ENCODE data around the gene AFF4. TPM values are rescaled to one million over a fixed set of nuclear protein-coding genes. Genes with fewer than 3 reads are reported as not detected.

The AFF4 gene
- total RNA-seq, 2 donors from 2014 or later: 69.2 to 74.6 TPM

- H3K4me1 Mint-ChIP-seq: peaks cover 10% of the 10 kb centered on the region
- no peak for ATAC-seq
- peaks cover 48% of the 10 kb centered on the region for H3K27me3 Mint-ChIP-seq
- no peak overlapping the region for H3K27ac Mint-ChIP-seq
- H3K4me3 Mint-ChIP-seq: peak overlapping the region; percentile 86
- H3K36me3 Mint-ChIP-seq (ENCODE audit: low read depth): peaks cover 4% of the 10 kb centered on the region
- H3K9me3 ChIP-seq (ENCODE audit: control insufficient read depth, low read length, poor library complexity, severe bottlenecking): no peaks in the 10 kb centered on the region
- DNase-seq: no peak
Observed at GRCh38 chr5:132831095-132831860, 132.2 kb downstream of the AFF4 start.

DNA sequence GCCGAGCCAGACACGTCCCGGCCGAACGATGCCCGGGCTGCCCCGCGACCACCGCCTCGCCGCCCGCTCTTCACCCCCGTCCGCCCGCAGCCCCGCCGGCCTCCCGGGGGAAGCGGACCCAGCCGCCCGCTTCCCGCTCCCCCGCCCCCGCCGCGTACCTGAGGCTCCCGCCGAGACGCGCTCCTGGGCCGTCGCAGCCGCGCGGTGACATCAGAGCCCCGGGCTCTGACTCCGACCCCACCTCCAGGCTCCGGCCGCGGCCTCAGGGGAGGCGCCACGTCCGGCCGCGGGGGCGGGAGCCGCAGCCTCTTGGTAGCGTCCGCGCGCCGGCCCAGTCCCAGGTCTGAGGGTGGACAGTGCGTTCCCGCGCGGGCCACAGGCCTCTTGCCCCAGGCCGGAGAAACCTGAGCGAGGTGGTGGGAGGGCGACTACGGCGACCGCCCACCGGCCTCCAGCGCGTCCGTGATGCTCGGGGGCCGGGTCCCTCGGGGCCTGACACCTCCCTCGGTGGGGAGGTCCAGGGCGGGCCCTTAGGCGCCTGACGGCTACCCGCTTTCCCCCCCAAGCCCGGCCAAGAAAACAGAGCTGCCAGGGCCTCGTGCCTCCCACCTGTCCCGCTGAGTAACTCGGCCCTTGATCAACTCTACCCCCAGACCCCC lies 132.9 kb downstream of the AFF4 start, which contains the start of gene SHROOM1:
Gene SHROOM1 (minus strand): TSS at position 212 of the 659 bp plus-strand sequence. CDS start 4,507 bp downstream, outside the sequence.
- H3K27ac Mint-ChIP-seq: no peak within 1 kb of the TSS

DNA sequence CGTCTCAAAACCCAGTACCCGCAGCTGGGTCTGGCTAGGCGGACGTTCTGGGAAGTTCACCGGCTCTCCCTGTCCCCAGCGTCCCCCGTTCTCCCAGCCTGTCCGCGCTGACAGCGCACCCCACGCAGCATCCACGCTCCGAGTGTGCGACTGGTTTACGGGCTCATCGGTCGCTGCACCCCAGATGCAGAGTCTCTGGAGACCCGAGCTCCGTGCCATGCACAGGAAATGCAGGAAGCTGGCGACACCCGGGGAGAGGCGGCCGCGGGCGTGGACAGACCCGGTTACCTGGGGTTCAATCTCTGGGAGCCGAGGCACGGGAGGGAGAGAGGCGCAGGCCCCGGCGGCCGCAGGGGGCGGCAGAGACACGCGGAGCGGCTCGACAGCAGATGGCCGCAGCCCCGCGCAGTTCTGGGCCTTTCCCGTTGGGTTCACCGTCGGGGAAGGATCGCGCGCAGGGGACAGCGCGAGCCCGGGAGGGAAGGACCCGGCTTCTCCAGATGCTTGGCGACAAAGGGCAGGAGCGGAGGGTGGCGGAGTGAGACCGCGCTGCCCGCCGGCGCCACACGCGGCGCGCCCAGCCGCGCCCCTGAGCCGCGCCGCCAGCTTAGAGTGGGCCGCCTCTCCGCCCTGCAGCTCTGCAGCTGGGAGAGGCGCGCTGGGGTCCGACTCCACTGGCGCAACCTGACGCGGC lies 133.5 kb downstream of the AFF4 start:
- peak; percentile 93 for ATAC-seq
- H3K27ac Mint-ChIP-seq: no peak overlapping the region

More for the DNA sequence above, 132.9 kb downstream of the AFF4 start, which contains the start of gene SHROOM1:
- Mint-ChIP-seq H3K4me1 (peaks cover 14% of the 10 kb centered on the region), H3K4me3 (peak within 1 kb of the TSS; percentile 89), H3K27me3 (peaks cover 53% of the 10 kb centered on the region), H3K36me3 (ENCODE audit: low read depth) (peaks cover 4% of the 10 kb centered on the region)
- ATAC-seq: peak; percentile 32
- no peak for DNase-seq
- H3K9me3 ChIP-seq (ENCODE audit: control insufficient read depth, low read length, poor library complexity, severe bottlenecking): no peaks in the 10 kb centered on the region

GRCh38 chr5:132828846-132829494 lies 134.5 kb downstream of the AFF4 start:
- H3K4me1 Mint-ChIP-seq: peaks cover 16% of the 10 kb centered on the region
- peaks cover 4% of the 10 kb centered on the region for H3K36me3 Mint-ChIP-seq (ENCODE audit: low read depth)
- ATAC-seq: no peak
- peak overlapping the region; percentile 89 for H3K4me3 Mint-ChIP-seq
- H3K9me3 ChIP-seq (ENCODE audit: control insufficient read depth, low read length, poor library complexity, severe bottlenecking): no peaks in the 10 kb centered on the region
- no peak for DNase-seq
- H3K27ac Mint-ChIP-seq: no peak overlapping the region
- peaks cover 49% of the 10 kb centered on the region for H3K27me3 Mint-ChIP-seq

More for the DNA sequence above, 133.5 kb downstream of the AFF4 start:
- peak; percentile 55 to 65 (median 61) for DNase-seq
- peaks cover 16% of the 10 kb centered on the region for H3K4me1 Mint-ChIP-seq
- peaks cover 53% of the 10 kb centered on the region for H3K27me3 Mint-ChIP-seq
- H3K4me3 Mint-ChIP-seq: peak overlapping the region; percentile 89
- no peaks in the 10 kb centered on the region for H3K9me3 ChIP-seq (ENCODE audit: control insufficient read depth, low read length, poor library complexity, severe bottlenecking)
- peaks cover 4% of the 10 kb centered on the region for H3K36me3 Mint-ChIP-seq (ENCODE audit: low read depth)

DNA sequence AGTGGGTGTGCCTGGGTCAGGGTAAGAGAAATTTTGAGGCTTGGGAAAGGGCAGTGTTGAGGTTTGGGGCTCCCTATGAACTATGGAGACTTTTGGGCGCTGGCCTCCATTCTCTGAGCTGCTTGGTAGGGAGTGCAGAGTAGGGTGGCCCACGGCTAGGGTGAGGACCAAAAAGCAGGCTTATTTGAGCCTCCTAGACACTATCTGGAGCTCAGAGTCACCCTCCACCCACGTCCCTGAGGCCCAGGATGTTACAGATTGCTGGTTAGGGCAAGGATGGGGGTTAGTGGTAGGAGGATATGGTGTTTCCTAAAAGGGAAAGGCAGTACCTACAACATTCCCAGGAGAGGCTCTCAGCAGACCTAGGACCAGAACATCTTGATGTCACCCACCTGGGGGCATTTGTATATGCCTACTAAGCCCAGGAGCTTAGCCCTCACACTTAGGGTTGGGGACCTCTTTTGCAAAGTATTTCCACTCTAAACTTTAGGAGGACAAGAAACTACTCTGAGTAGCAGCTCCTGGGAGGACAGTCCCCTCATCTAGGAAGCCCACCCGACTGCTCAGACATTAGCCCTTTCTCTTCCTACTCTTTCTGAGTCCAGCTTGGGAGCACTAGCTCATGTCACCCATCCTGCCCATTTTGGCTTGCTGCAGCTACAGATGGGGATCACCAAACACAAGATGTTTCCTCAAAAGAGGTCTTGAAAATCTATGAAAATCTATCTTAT lies 135.3 kb downstream of the AFF4 start:
- DNase-seq (no peak), ATAC-seq (no peak)
- Mint-ChIP-seq H3K4me3 (no peak overlapping the region), H3K36me3 (ENCODE audit: low read depth) (peaks cover 4% of the 10 kb centered on the region), H3K4me1 (peaks cover 16% of the 10 kb centered on the region), H3K27me3 (peaks cover 54% of the 10 kb centered on the region), H3K27ac (no peak overlapping the region)
- no peaks in the 10 kb centered on the region for H3K9me3 ChIP-seq (ENCODE audit: control insufficient read depth, low read length, poor library complexity, severe bottlenecking)

GRCh38 chr5:132826424-132827082 lies 136.9 kb downstream of the AFF4 start:
- peaks cover 16% of the 10 kb centered on the region for H3K4me1 Mint-ChIP-seq
- H3K27ac Mint-ChIP-seq: peak overlapping the region; percentile 6
- H3K4me3 Mint-ChIP-seq: peak overlapping the region; percentile 66
- peaks cover 4% of the 10 kb centered on the region for H3K36me3 Mint-ChIP-seq (ENCODE audit: low read depth)
- H3K9me3 ChIP-seq (ENCODE audit: control insufficient read depth, low read length, poor library complexity, severe bottlenecking): no peaks in the 10 kb centered on the region
- no peak for ATAC-seq
- DNase-seq: no peak
- H3K27me3 Mint-ChIP-seq: peaks cover 47% of the 10 kb centered on the region

DNA sequence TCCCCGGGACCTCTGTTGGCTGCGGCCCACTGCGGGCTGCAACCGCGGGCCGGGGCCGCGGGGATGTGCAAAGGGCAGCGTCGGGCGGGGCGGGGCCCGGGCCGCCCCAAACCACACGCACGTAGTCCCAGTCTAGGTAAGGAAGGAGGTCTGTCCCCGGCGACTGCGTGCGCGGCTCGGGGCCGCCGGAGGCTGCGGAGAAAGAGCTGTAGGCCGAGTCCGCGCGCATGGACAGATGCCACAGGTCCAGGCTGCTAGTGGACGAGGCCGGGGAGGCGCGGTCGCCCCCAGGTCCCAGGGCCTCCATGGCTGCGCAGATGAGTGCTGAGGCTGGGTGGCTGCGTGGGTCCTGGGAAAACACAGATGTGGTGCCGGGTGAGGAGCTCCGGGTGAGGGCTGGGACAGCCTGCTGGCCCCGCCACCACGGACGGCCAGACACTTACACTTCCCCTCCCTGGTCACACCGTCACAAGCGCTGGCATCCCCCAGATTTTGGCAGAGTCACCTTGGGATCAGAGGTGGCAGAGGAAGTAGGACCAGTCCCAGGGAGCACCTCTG lies 137.5 kb downstream of the AFF4 start:
- H3K36me3 Mint-ChIP-seq (ENCODE audit: low read depth): peaks cover 4% of the 10 kb centered on the region
- H3K4me1 Mint-ChIP-seq: peaks cover 10% of the 10 kb centered on the region
- H3K4me3 Mint-ChIP-seq: peak overlapping the region; percentile 47
- peaks cover 40% of the 10 kb centered on the region for H3K27me3 Mint-ChIP-seq
- ATAC-seq (peak; percentile 40), DNase-seq (no peak)
- no peak overlapping the region for H3K27ac Mint-ChIP-seq
- H3K9me3 ChIP-seq (ENCODE audit: control insufficient read depth, low read length, poor library complexity, severe bottlenecking): no peaks in the 10 kb centered on the region

Other genes with a start within 250 kb of the AFF4 start
- gene KIF3A, start 226.1 kb downstream of the AFF4 start, total RNA-seq: 10 to 100 TPM; 12.6 to 17.9 TPM
- 10 to 100 TPM in 1 of 2 donors, 1 to 10 TPM in 1; 8.7 to 13.7 TPM for gene CCNI2, start 216.2 kb downstream of the AFF4 start, total RNA-seq
- gene SEPTIN8, start 186.4 kb downstream of the AFF4 start, total RNA-seq: 1 to 10 TPM; 8.0 to 8.8 TPM
- not detected for gene SOWAHA, start 150.3 kb downstream of the AFF4 start, total RNA-seq
- under 1 TPM in 1 of 2 donors, not detected in 1; 0.20 TPM for gene SHROOM1, start 133.0 kb downstream of the AFF4 start, total RNA-seq
- gene GDF9, start 97.2 kb downstream of the AFF4 start, total RNA-seq: under 1 TPM; 0.70 to 0.94 TPM
- 100 to 1,000 TPM; 107 to 112 TPM for gene UQCRQ, start 97.0 kb downstream of the AFF4 start, total RNA-seq
- 1 to 10 TPM in 1 of 2 donors, under 1 TPM in 1; 0.47 to 1.0 TPM for gene LEAP2, start 90.0 kb downstream of the AFF4 start, total RNA-seq
- 10 to 100 TPM; 12.9 to 18.1 TPM for gene ZCCHC10, start 62.9 kb upstream of the AFF4 start, total RNA-seq
- gene HSPA4, start 88.4 kb upstream of the AFF4 start, total RNA-seq: 10 to 100 TPM; 49.3 to 50.1 TPM

Measured in T-helper 17 cell (primary cell).